Sigmoid colon (tissue), 7 donors: Measurements from ENCODE around the gene KLHL17. TPM values are rescaled to one million over a fixed set of nuclear protein-coding genes. Genes with fewer than 3 reads are reported as not detected.
"Not testable (repeated sequence)": the region's sequence is repeated elsewhere in the genome, so short reads cannot be mapped to it uniquely, and the experiment has no call there.

Source experiments
- DNase-seq: peaks from one replicate; pipeline ENCODE4 v3.0.0-alpha.2; 2019
- H3K27ac ChIP-seq, 4 donors: fragments of 200-600 bp; sonication (generic); one replicate each; pipeline ENCODE4 v1.5.1; 2016 to 2019; ENCODE audit warnings: mild to moderate bottlenecking in 1 of 4
- H3K27me3 ChIP-seq, 3 donors: fragments of 200-600 bp; sonication (generic); one replicate each; pipeline ENCODE4 v1.5.1; 2019; ENCODE audit warnings: mild to moderate bottlenecking in 1 of 3
- H3K36me3 ChIP-seq, 4 donors: fragments of 200-600 bp; sonication (generic); one replicate each; pipeline ENCODE4 v1.5.1; 2016 to 2019
- H3K4me1 ChIP-seq, 4 donors: fragments of 200-600 bp; sonication (generic); one replicate each; pipeline ENCODE4 v1.5.1; 2017 to 2019
- H3K4me3 ChIP-seq, 4 donors: fragments of 200-600 bp; sonication (generic); one replicate each; pipeline ENCODE4 v1.5.1; 2017 to 2019; ENCODE audit warnings: mild to moderate bottlenecking in 2 of 4, moderate library complexity in 1 of 4
- H3K9me3 ChIP-seq, 4 donors: fragments of 200-600 bp in 3 of 4; sonication (generic) in 3 of 4; one replicate each; pipeline versions ENCODE4 v1.5.1 to v1.6.1; 2013 to 2019
- EP300 ChIP-seq, 4 donors: sonication (generic); formaldehyde crosslinking; IDR thresholded peaks; one replicate each; pipeline ENCODE4 v1.6.1; 2017; ENCODE audit warnings: antibody characterized with exemption in 4 of 4
- POLR2A ChIP-seq, 2 donors: fragments of 450-650 bp; IDR thresholded peaks; one replicate each; pipeline ENCODE4 v1.6.1; 2016; ENCODE audit warnings: antibody characterized with exemption in 2 of 2, mild to moderate bottlenecking in 2 of 2, moderate library complexity in 2 of 2
- POLR2AphosphoS5 ChIP-seq, 4 donors: sonication (generic); formaldehyde crosslinking; IDR thresholded peaks; one replicate each; pipeline ENCODE4 v1.6.1; 2017; ENCODE audit warnings: antibody characterized with exemption in 4 of 4
- WGBS, 2 donors: extraction: QIAGEN DNeasy Blood & Tissue Kit; methylation state at CpG; one replicate each; pipeline ENCODE4 v1.1.7; 2013; 5-methylcytosine and 5-hydroxymethylcytosine counted together
- intact Hi-C: fragments of 100-400 bp; cut with DNase I; formaldehyde crosslinking; loops from one replicate; pipeline ENCODE4 v1.15.1; 2023
- polyA plus RNA-seq, 3 donors: library from polyadenylated mRNA; stranded (reverse); fragments of 200-250 nt; gene quantifications; one replicate each; pipeline ENCODE4 v1.2.3, GENCODE V29; 2013
- total RNA-seq, 4 donors: library from RNA; depleted of rRNA; stranded (reverse); fragments of >200 nt; gene quantifications; one replicate each; pipeline ENCODE4 v1.1.0, GENCODE V29; 2016
- TF ChIP-seq, protein P1 (sequence below), 4 experiments: fragments of 450-650 bp in 3 of 4; fragments of 200-600 bp in 1 of 4; IDR thresholded peaks; one replicate each; pipeline ENCODE4 v1.5.1; 2016 to 2019; ENCODE audit warnings: antibody characterized with exemption in 4 of 4, mild to moderate bottlenecking in 3 of 4, moderate library complexity in 2 of 4
- donor health status: healthy with polysubstance abuse.
- donor health status: Bipolar disorder and iron deficiency.
- donor health status: healthy.

KLHL17 gene
- total and polyA plus RNA-seq, 7 donors = 0.69 to 10.8 (median 4.9) TPM

DNA sequence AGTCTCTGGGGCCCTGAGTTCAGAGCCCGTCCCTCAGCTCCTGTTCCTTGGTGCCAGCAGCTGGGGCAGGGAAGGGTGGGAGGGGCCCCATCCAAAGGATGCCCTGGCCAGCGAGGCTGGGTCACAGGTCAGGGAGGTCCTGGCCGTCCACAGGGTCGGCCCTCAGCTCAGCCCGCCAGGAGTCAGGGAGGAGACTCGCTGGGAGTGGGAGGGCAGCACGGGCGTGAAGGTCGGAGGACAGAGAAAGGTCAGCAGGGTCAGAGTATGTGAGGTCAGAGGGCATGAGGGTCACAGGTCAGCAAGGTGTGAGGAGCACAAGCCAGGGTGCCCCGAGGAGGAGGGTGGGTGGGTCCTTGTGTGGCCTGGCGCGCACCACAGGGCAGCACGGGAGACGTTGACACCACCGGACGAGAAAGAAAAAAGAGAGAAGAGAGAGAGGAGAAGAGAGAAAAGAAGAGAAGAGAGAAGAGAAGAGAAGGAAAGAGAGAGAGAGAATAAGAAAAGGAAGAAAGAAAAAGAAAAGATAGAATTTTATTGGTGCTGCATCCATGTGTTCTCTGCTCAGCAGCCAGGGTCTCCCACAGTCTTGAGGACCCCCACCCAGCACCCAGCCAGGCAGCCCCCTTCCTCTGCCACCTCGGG, 14.4 kb downstream of the KLHL17 start:
- 60 to 79% methylated on average over 17 of the region's 17 CpGs for whole genome bisulfite sequencing, 2 donors
- H3K36me3 ChIP-seq = no peaks in the 10 kb centered on the region
- intact Hi-C loops = loop anchor here (5.0 kb wide), 1 partner anchor 73 kb away; no protein-coding TSS in a partner anchor
- no peak for DNase-seq
- peaks cover 0 to 10% (median 9%) of the 10 kb centered on the region in 4 donors for H3K4me1 ChIP-seq
- no peak overlapping the region for H3K4me3 ChIP-seq
- TF ChIP-seq, protein P1, sequence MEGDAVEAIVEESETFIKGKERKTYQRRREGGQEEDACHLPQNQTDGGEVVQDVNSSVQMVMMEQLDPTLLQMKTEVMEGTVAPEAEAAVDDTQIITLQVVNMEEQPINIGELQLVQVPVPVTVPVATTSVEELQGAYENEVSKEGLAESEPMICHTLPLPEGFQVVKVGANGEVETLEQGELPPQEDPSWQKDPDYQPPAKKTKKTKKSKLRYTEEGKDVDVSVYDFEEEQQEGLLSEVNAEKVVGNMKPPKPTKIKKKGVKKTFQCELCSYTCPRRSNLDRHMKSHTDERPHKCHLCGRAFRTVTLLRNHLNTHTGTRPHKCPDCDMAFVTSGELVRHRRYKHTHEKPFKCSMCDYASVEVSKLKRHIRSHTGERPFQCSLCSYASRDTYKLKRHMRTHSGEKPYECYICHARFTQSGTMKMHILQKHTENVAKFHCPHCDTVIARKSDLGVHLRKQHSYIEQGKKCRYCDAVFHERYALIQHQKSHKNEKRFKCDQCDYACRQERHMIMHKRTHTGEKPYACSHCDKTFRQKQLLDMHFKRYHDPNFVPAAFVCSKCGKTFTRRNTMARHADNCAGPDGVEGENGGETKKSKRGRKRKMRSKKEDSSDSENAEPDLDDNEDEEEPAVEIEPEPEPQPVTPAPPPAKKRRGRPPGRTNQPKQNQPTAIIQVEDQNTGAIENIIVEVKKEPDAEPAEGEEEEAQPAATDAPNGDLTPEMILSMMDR (IDR thresholded peaks at IDR 0.05) = no peak
- TF ChIP-seq EP300 (IDR thresholded peaks at IDR 0.05) = no peak
- TF ChIP-seq POLR2AphosphoS5 (IDR thresholded peaks at IDR 0.05) = no peak
- no peak for TF ChIP-seq POLR2A (IDR thresholded peaks at IDR 0.05)
- H3K9me3 ChIP-seq = no peaks in the 10 kb centered on the region
- H3K27me3 ChIP-seq = peaks cover 33 to 66% (median 59%) of the 10 kb centered on the region in 3 donors
- H3K27ac ChIP-seq = no peak overlapping the region

DNA sequence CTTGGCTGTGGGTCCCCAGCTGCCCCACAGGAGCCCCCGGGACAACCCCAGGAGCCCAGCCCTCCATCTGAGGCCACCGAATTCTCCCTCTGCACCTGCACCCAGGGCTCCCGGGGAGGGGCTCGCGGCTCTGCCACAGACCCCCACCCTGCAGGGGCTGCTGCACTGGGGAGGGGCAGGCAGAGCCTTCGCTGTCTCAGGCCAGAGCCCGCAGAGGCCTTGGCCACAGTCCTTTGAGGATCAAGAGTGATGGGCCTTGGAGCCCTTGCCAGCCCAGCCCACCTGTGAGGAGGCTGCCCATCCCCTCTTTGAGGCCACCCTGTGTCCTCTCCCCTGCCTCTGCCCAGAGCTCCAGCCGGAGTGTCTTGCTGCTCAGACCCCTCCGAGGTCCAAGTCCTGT, 15.0 kb downstream of the KLHL17 start:
- Histone ChIP-seq H3K27me3 (peaks cover 32 to 61% (median 55%) of the 10 kb centered on the region in 3 donors), H3K27ac (no peak overlapping the region), H3K9me3 (no peaks in the 10 kb centered on the region), H3K4me3 (no peak overlapping the region), H3K4me1 (peaks cover 0 to 10% (median 9%) of the 10 kb centered on the region in 4 donors), H3K36me3 (no peaks in the 10 kb centered on the region)
- 41 to 65% methylated on average over 9 of the region's 9 CpGs for WGBS, 2 donors
- TF ChIP-seq POLR2AphosphoS5 (IDR thresholded peaks at IDR 0.05) (no peak), POLR2A (IDR thresholded peaks at IDR 0.05) (no peak), EP300 (IDR thresholded peaks at IDR 0.05) (no peak)
- TF ChIP-seq, protein P1 (IDR thresholded peaks at IDR 0.05) = no peak
- intact Hi-C loops = loop anchor here (5.0 kb wide), 1 partner anchor 73 kb away; no protein-coding TSS in a partner anchor
- DNase-seq = no peak

DNA sequence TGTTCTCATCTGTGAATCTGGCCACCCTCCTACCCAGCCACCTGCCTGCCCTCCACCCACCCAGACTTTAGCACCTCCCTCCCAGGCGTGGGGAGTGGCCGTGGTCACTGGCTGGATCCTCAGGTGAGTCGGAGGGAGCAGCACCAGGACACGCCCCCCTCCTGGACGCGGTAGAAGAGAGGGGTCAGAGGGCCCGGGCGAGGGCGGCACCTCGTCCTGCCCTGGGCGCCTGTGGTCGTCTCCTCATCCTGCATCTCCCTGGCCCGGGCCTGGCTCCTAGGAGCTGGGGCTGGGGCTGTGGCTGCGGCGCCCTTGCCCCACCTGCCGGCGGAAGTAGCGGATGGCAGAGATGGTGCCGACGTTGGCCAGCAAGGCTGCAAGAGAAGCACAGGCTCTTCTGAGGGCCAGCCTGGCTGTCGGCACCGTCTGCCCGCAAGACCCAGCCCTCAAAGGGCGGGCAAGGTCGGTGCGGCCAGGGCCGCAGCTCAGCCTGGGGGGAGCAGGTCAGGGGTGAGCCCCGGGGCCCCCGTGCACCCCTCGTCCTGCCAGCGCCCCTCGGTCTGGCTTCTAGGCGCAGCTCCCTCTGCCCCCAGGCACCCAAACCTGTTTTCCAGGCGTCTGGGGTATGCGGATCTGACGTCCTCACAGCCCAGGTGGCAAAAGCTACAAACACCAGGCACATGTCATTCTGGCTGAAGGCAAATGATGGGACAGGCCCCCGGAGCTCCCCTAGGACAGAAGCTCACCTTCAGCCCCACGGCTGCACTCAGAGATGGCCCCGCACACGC, 15.7 kb downstream of the KLHL17 start:
- TF ChIP-seq POLR2AphosphoS5 (IDR thresholded peaks at IDR 0.05) = no peak
- TF ChIP-seq, protein P1 (IDR thresholded peaks at IDR 0.05) = peak; percentile 30 to 81 (median 77)
- Histone ChIP-seq H3K27me3 (peaks cover 25 to 53% (median 48%) of the 10 kb centered on the region in 3 donors), H3K36me3 (no peaks in the 10 kb centered on the region), H3K27ac (peak overlapping the region; percentile 38 to 78 (median 72)), H3K4me1 (peaks cover 0 to 10% (median 9%) of the 10 kb centered on the region in 4 donors), H3K9me3 (no peaks in the 10 kb centered on the region), H3K4me3 (peak overlapping the region; percentile 19 to 53 (median 40))
- 1 to 4% methylated on average over 40 of the region's 40 CpGs for WGBS, 2 donors
- intact Hi-C loops = loop anchor here (5.0 kb wide), 1 partner anchor 74 kb away; no protein-coding TSS in a partner anchor
- DNase-seq = no peak

DNA sequence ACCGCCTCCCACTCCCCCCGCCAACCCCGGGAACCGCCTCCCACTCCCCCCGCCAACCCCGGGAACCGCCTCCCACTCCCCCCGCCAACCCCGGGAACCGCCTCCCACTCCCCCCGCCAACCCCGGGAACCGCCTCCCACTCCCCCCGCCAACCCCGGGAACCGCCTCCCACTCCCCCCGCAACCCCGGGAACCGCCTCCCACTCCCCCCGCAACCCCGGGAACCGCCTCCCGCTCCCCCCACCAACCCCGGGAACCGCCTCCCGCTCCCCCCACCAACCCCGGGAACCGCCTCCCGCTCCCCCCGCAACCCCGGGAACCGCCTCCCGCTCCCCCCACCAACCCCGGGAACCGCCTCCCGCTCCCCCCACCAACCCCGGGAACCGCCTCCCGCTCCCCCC, 16.4 kb downstream of the KLHL17 start:
- H3K27me3 ChIP-seq = peaks cover 18 to 47% (median 40%) of the 10 kb centered on the region in 3 donors
- H3K4me3 ChIP-seq, H3K4me1 ChIP-seq, H3K27ac ChIP-seq, H3K9me3 ChIP-seq, H3K36me3 ChIP-seq: not testable (repeated sequence)
- WGBS, 2 donors = 43 to 64% methylated on average over 16 of the region's 39 CpGs
- intact Hi-C loops = loop anchor here (5.0 kb wide), 1 partner anchor 74 kb away; no protein-coding TSS in a partner anchor
- peak; percentile 88 for DNase-seq
